SK-N-SH treated with all-trans-retinoic acid at 6 μM for 48 hours (cell line): ENCODE data around the gene EYA4.

ENCODE experiments used
- ATAC-seq: fragments of 200-7000 bp; cut with Tn5 transposase; 3 replicates; pipeline ENCODE4 v1.9.1; 2020; ENCODE audit warnings: mild to moderate bottlenecking, moderate library complexity
- ARNTL ChIP-seq: fragments of 450-650 bp; formaldehyde crosslinking; IDR thresholded peaks from 2 replicates; pipeline ENCODE4 v1.5.0; 2020; ENCODE audit warnings: low read depth, mild to moderate bottlenecking, moderate library complexity, borderline replicate concordance
- BACH2 ChIP-seq: fragments of 250-450 bp; sonication (Bioruptor Pico); IDR thresholded peaks from 2 replicates; pipeline ENCODE4 v1.9.0; 2021; ENCODE audit warnings: mild to moderate bottlenecking, borderline replicate concordance
- CSDC2 ChIP-seq: fragments of 250-450 bp; sonication (Bioruptor Pico); IDR thresholded peaks from 2 replicates; pipeline ENCODE4 v1.5.0; 2020; ENCODE audit warnings: mild to moderate bottlenecking, moderate library complexity
- ESRRG ChIP-seq: fragments of 250-450 bp; sonication (Bioruptor Pico); IDR thresholded peaks from 2 replicates; pipeline ENCODE4 v1.6.1; 2021; ENCODE audit warnings: mild to moderate bottlenecking
- GLIS3 ChIP-seq: fragments of 250-450 bp; sonication (Bioruptor Pico); IDR thresholded peaks from 2 replicates; pipeline ENCODE4 v1.5.0; 2020; ENCODE audit warnings: mild to moderate bottlenecking, moderate library complexity
- ISL1 ChIP-seq: fragments of 250-450 bp; sonication (Bioruptor Pico); IDR thresholded peaks from 2 replicates; pipeline ENCODE4 v2.1.2; 2022; ENCODE audit warnings: mild to moderate bottlenecking, moderate library complexity
- OSR1 ChIP-seq: fragments of 250-450 bp; sonication (Bioruptor Pico); IDR thresholded peaks from 2 replicates; pipeline ENCODE4 v1.8.0; 2022; ENCODE audit warnings: moderate library complexity, mild to moderate bottlenecking, inconsistent platforms
- PPARA ChIP-seq: fragments of 250-450 bp; sonication (Bioruptor Pico); IDR thresholded peaks from 2 replicates; pipeline ENCODE4 v1.5.0; 2020; ENCODE audit warnings: mild to moderate bottlenecking, borderline replicate concordance
- SNAI2 ChIP-seq: fragments of 250-450 bp; sonication (Bioruptor Pico); IDR thresholded peaks from 2 replicates; pipeline ENCODE4 v1.5.0; 2020; ENCODE audit warnings: mild to moderate bottlenecking, moderate library complexity
- TCF4 ChIP-seq: fragments of 250-450 bp; sonication (Bioruptor Pico); IDR thresholded peaks from 2 replicates; pipeline ENCODE4 v1.8.0; 2021; ENCODE audit warnings: mild to moderate bottlenecking, moderate library complexity, borderline replicate concordance
- TOX ChIP-seq: fragments of 250-450 bp; sonication (Bioruptor Pico); IDR thresholded peaks from 2 replicates; pipeline ENCODE4 v1.8.0; 2021; ENCODE audit warnings: mild to moderate bottlenecking, moderate library complexity, borderline replicate concordance
- TSHZ2 ChIP-seq: fragments of 250-450 bp; sonication (Bioruptor Pico); IDR thresholded peaks from 2 replicates; pipeline ENCODE4 v1.5.0; 2020; ENCODE audit warnings: mild to moderate bottlenecking, moderate library complexity
- ZC3H10 ChIP-seq: fragments of 250-450 bp; sonication (Bioruptor Pico); IDR thresholded peaks from 2 replicates; pipeline ENCODE4 v1.5.1; 2021; ENCODE audit warnings: mild to moderate bottlenecking, moderate library complexity
- ZFP3 ChIP-seq: fragments of 250-450 bp; sonication (Bioruptor Pico); IDR thresholded peaks from 2 replicates; pipeline ENCODE4 v1.5.0; 2020; ENCODE audit warnings: mild to moderate bottlenecking, moderate library complexity
- ZFP30 ChIP-seq: fragments of 450-650 bp; formaldehyde crosslinking; IDR thresholded peaks from 2 replicates; pipeline ENCODE4 v1.5.0; 2022; ENCODE audit warnings: mild to moderate bottlenecking, moderate library complexity
- ZNF565 ChIP-seq: fragments of 450-650 bp; formaldehyde crosslinking; conservative IDR thresholded peaks from 2 replicates; pipeline ENCODE4 v1.5.0; 2020; ENCODE audit warnings: low read depth, mild to moderate bottlenecking, moderate library complexity
- ZNF70 ChIP-seq: fragments of 450-650 bp; formaldehyde crosslinking; IDR thresholded peaks from 2 replicates; pipeline ENCODE4 v1.5.0; 2020; ENCODE audit warnings: mild to moderate bottlenecking, moderate library complexity
- ZNF8 ChIP-seq: fragments of 450-650 bp; formaldehyde crosslinking; IDR thresholded peaks from 2 replicates; pipeline ENCODE4 v1.5.0; 2020; ENCODE audit warnings: mild to moderate bottlenecking, moderate library complexity
- TF ChIP-seq, protein P1 (sequence below): fragments of 250-450 bp; sonication (Bioruptor Pico); IDR thresholded peaks from 2 replicates; pipeline ENCODE4 v1.8.0; 2021; ENCODE audit warnings: low read depth, mild to moderate bottlenecking, moderate library complexity, borderline replicate concordance
- TF ChIP-seq, protein P2 (sequence below): fragments of 250-450 bp; sonication (Bioruptor Pico); IDR thresholded peaks from 2 replicates; pipeline ENCODE4 v1.5.1; 2021; ENCODE audit warnings: mild to moderate bottlenecking, moderate library complexity
- TF ChIP-seq, protein P3 (sequence below): fragments of 250-450 bp; sonication (Bioruptor Pico); IDR thresholded peaks from 2 replicates; pipeline ENCODE4 v1.5.1; 2020; ENCODE audit warnings: low read depth, mild to moderate bottlenecking, moderate library complexity
- TF ChIP-seq, protein P4 (sequence below): fragments of 250-450 bp; sonication (Bioruptor Pico); IDR thresholded peaks from 2 replicates; pipeline ENCODE4 v1.8.0; 2020; ENCODE audit warnings: mild to moderate bottlenecking, moderate library complexity, borderline replicate concordance

Gene EYA4, protein sequence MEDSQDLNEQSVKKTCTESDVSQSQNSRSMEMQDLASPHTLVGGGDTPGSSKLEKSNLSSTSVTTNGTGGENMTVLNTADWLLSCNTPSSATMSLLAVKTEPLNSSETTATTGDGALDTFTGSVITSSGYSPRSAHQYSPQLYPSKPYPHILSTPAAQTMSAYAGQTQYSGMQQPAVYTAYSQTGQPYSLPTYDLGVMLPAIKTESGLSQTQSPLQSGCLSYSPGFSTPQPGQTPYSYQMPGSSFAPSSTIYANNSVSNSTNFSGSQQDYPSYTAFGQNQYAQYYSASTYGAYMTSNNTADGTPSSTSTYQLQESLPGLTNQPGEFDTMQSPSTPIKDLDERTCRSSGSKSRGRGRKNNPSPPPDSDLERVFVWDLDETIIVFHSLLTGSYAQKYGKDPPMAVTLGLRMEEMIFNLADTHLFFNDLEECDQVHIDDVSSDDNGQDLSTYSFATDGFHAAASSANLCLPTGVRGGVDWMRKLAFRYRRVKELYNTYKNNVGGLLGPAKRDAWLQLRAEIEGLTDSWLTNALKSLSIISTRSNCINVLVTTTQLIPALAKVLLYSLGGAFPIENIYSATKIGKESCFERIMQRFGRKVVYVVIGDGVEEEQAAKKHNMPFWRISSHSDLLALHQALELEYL

GRCh38 chr6:133241086-133241900, at the start of gene EYA4:
TSS of gene EYA4 (plus strand) at chr6:133241357. CDS start at chr6:133274781, 33,424 bp downstream.
- no peak for TF ChIP-seq ISL1 (CRISPR knock-in tag)
- no peak for TF ChIP-seq ZC3H10 (CRISPR knock-in tag)
- TF ChIP-seq TSHZ2 (CRISPR knock-in tag), result no peak
- TF ChIP-seq BACH2, result no peak
- TF ChIP-seq, protein P1, sequence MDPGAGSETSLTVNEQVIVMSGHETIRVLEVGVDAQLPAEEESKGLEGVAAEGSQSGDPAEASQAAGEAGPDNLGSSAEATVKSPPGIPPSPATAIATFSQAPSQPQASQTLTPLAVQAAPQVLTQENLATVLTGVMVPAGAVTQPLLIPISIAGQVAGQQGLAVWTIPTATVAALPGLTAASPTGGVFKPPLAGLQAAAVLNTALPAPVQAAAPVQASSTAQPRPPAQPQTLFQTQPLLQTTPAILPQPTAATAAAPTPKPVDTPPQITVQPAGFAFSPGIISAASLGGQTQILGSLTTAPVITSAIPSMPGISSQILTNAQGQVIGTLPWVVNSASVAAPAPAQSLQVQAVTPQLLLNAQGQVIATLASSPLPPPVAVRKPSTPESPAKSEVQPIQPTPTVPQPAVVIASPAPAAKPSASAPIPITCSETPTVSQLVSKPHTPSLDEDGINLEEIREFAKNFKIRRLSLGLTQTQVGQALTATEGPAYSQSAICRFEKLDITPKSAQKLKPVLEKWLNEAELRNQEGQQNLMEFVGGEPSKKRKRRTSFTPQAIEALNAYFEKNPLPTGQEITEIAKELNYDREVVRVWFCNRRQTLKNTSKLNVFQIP (CRISPR knock-in tag), result no peak
- TF ChIP-seq ZFP30 (CRISPR knock-in tag), result no peak
- no peak for TF ChIP-seq ZFP3
- TF ChIP-seq ESRRG (CRISPR knock-in tag), result no peak
- TF ChIP-seq PPARA (CRISPR knock-in tag), result no peak
- TF ChIP-seq ARNTL (CRISPR knock-in tag), result no peak
- TF ChIP-seq, all 23 proteins: peak for 0
- ATAC-seq, result peak; percentile 68

GRCh38 chr6:133193396-133193795, 47.8 kb upstream of the EYA4 start:
- no peak for ATAC-seq
- TF ChIP-seq, protein P2, sequence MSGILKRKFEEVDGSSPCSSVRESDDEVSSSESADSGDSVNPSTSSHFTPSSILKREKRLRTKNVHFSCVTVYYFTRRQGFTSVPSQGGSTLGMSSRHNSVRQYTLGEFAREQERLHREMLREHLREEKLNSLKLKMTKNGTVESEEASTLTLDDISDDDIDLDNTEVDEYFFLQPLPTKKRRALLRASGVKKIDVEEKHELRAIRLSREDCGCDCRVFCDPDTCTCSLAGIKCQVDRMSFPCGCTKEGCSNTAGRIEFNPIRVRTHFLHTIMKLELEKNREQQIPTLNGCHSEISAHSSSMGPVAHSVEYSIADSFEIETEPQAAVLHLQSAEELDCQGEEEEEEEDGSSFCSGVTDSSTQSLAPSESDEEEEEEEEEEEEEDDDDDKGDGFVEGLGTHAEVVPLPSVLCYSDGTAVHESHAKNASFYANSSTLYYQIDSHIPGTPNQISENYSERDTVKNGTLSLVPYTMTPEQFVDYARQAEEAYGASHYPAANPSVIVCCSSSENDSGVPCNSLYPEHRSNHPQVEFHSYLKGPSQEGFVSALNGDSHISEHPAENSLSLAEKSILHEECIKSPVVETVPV (CRISPR knock-in tag), result no peak
- TF ChIP-seq BACH2, result no peak
- TF ChIP-seq SNAI2 (CRISPR knock-in tag), result no peak
- no peak for TF ChIP-seq ZFP30 (CRISPR knock-in tag)
- no peak for TF ChIP-seq OSR1 (CRISPR knock-in tag)
- TF ChIP-seq ARNTL (CRISPR knock-in tag), result no peak
- TF ChIP-seq GLIS3 (CRISPR knock-in tag), result no peak
- TF ChIP-seq CSDC2 (CRISPR knock-in tag), result no peak
- TF ChIP-seq TCF4 (CRISPR knock-in tag), result no peak
- TF ChIP-seq, protein P1 (CRISPR knock-in tag), result no peak
- TF ChIP-seq ZNF565, result no peak
- no peak for TF ChIP-seq TOX (CRISPR knock-in tag)
- TF ChIP-seq, protein P3, sequence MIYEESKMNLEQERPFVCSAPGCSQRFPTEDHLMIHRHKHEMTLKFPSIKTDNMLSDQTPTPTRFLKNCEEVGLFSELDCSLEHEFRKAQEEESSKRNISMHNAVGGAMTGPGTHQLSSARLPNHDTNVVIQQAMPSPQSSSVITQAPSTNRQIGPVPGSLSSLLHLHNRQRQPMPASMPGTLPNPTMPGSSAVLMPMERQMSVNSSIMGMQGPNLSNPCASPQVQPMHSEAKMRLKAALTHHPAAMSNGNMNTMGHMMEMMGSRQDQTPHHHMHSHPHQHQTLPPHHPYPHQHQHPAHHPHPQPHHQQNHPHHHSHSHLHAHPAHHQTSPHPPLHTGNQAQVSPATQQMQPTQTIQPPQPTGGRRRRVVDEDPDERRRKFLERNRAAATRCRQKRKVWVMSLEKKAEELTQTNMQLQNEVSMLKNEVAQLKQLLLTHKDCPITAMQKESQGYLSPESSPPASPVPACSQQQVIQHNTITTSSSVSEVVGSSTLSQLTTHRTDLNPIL (CRISPR knock-in tag), result no peak
- TF ChIP-seq, protein P4, sequence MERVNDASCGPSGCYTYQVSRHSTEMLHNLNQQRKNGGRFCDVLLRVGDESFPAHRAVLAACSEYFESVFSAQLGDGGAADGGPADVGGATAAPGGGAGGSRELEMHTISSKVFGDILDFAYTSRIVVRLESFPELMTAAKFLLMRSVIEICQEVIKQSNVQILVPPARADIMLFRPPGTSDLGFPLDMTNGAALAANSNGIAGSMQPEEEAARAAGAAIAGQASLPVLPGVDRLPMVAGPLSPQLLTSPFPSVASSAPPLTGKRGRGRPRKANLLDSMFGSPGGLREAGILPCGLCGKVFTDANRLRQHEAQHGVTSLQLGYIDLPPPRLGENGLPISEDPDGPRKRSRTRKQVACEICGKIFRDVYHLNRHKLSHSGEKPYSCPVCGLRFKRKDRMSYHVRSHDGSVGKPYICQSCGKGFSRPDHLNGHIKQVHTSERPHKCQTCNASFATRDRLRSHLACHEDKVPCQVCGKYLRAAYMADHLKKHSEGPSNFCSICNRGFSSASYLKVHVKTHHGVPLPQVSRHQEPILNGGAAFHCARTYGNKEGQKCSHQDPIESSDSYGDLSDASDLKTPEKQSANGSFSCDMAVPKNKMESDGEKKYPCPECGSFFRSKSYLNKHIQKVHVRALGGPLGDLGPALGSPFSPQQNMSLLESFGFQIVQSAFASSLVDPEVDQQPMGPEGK (CRISPR knock-in tag), result no peak
- TF ChIP-seq ISL1 (CRISPR knock-in tag), result no peak
- TF ChIP-seq ZNF8 (CRISPR knock-in tag), result no peak
- TF ChIP-seq ZNF70 (CRISPR knock-in tag), result no peak
